Breast epithelium (tissue), 4 donors: ENCODE data around the gene NFE2L1. TPM values are rescaled to one million over a fixed set of nuclear protein-coding genes. Genes with fewer than 3 reads are reported as not detected.

Experiments used
- DNase-seq, 2 donors: peaks; one replicate each; pipeline ENCODE4 v3.0.0-alpha.2; 2019; ENCODE audit warnings: low spot score in 2 of 2
- H3K27ac ChIP-seq, 2 donors: fragments of 200-600 bp; sonication (generic) in 1 of 2; one replicate each; pipeline ENCODE4 v1.5.1; 2016 to 2019; ENCODE audit warnings: mild to moderate bottlenecking in 1 of 2
- H3K27me3 ChIP-seq, 2 donors: fragments of 200-600 bp; sonication (generic) in 1 of 2; one replicate each; pipeline versions ENCODE4 v1.5.1 to v1.6.0; 2017 to 2019; ENCODE audit warnings: control low read depth in 1 of 2, mild to moderate bottlenecking in 1 of 2
- H3K36me3 ChIP-seq: fragments of 200-600 bp; one replicate; pipeline ENCODE4 v1.5.1; 2019
- H3K4me1 ChIP-seq, 2 donors: fragments of 200-600 bp; sonication (generic); one replicate each; pipeline ENCODE4 v1.5.1; 2016 to 2019; ENCODE audit warnings: control low read depth in 1 of 2
- H3K4me3 ChIP-seq, 3 donors: fragments of 200-600 bp; sonication (generic); 1 replicate in 2 of 3; 2 replicates in 1 of 3; pipeline ENCODE4 v1.5.1; 2016 to 2019; ENCODE audit warnings: mild to moderate bottlenecking in 3 of 3, moderate library complexity in 2 of 3
- H3K9me3 ChIP-seq, 2 donors: fragments of 200-600 bp; sonication (generic) in 1 of 2; one replicate each; pipeline ENCODE4 v1.5.1; 2016 to 2019; ENCODE audit warnings: control low read depth in 1 of 2
- CTCF ChIP-seq, 3 donors: fragments of 450-650 bp; IDR thresholded peaks; one replicate each; pipeline ENCODE4 v1.5.1; 2016 to 2017; ENCODE audit warnings: antibody characterized with exemption in 3 of 3, mild to moderate bottlenecking in 3 of 3, moderate library complexity in 3 of 3
- POLR2A ChIP-seq: fragments of 450-650 bp; IDR thresholded peaks from one replicate; pipeline ENCODE4 v1.6.1; 2016; ENCODE audit warnings: antibody characterized with exemption, mild to moderate bottlenecking, moderate library complexity
- POLR2AphosphoS5 ChIP-seq, 3 donors: sonication (generic); formaldehyde crosslinking; IDR thresholded peaks; one replicate each; pipeline ENCODE4 v1.6.1; 2017; ENCODE audit warnings: antibody characterized with exemption in 3 of 3
- intact Hi-C: fragments of 100-400 bp; cut with DNase I; formaldehyde crosslinking; loops from one replicate; pipeline ENCODE4 v1.15.1; 2023; ENCODE audit warnings: low total_unique reads
- total RNA-seq, 3 donors: library from RNA; depleted of rRNA; stranded (reverse); fragments of >200 nt; gene quantifications; one replicate each; pipeline ENCODE4 v1.1.0, GENCODE V29; 2016

The NFE2L1 gene
- total RNA-seq, 3 donors from 2014 or later = 96.4 to 278 (median 106) TPM

DNA sequence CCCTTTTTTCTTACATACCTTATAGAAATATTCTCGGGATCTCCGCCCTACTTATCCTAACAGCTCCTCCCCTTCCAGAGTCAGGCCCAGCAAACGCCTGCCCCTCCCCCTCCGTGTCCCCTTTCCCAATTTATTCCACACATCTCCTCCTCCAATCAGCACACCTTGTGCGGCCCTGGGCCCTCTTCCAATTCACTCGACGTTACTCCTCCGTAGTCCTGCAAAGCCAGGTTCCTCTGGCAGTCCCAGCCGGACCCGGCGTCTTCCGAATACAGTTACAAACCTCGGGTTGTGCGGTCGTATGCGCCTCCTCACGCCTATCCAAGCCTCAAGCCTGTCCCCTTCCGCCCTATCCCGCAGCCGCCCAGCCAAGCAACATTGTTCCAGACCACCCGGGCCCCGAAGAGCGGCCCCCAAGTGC is 52.4 kb downstream of the NFE2L1 start:
- no peaks in the 10 kb centered on the region for H3K9me3 ChIP-seq
- no peaks in the 10 kb centered on the region for H3K27me3 ChIP-seq
- H3K36me3 ChIP-seq = no peaks in the 10 kb centered on the region
- intact Hi-C loops = no loop called here
- peak overlapping the region; percentile 84 to 95 (median 95) for H3K4me3 ChIP-seq
- no peaks in the 10 kb centered on the region for H3K4me1 ChIP-seq
- DNase-seq = peak; percentile 56 to 58
- no peak for TF ChIP-seq CTCF (IDR thresholded peaks at IDR 0.05)
- no peak for TF ChIP-seq POLR2A
- TF ChIP-seq POLR2AphosphoS5 (IDR thresholded peaks at IDR 0.05) = no peak
- H3K27ac ChIP-seq = peak overlapping the region; percentile 92 to 97

- TF ChIP-seq CTCF (IDR thresholded peaks at IDR 0.05) = no peak
- TF ChIP-seq POLR2AphosphoS5 (IDR thresholded peaks at IDR 0.05) = peak in 2 of 3 donors; percentile 60 to 80
- TF ChIP-seq POLR2A = peak; percentile 73
- peak within 1 kb of the TSS; percentile 84 to 95 (median 95) for H3K4me3 ChIP-seq
- H3K36me3 ChIP-seq = no peaks in the 10 kb centered on the region
- intact Hi-C loops = no loop called here
- H3K27ac ChIP-seq = peak within 1 kb of the TSS; percentile 92 to 97
- DNase-seq = peak; percentile 87 to 89
- H3K9me3 ChIP-seq = no peaks in the 10 kb centered on the region
- no peaks in the 10 kb centered on the region for H3K4me1 ChIP-seq
- H3K27me3 ChIP-seq = no peaks in the 10 kb centered on the region
These were observed 53.0 kb downstream of the NFE2L1 start, which contains the start of gene CBX1 for GRCh38 chr17:48101012-48101720. Gene CBX1, minus strand, starts transcription at chr17:48101478. Its CDS starts 24,474 bp downstream, at chr17:48077004.

DNA sequence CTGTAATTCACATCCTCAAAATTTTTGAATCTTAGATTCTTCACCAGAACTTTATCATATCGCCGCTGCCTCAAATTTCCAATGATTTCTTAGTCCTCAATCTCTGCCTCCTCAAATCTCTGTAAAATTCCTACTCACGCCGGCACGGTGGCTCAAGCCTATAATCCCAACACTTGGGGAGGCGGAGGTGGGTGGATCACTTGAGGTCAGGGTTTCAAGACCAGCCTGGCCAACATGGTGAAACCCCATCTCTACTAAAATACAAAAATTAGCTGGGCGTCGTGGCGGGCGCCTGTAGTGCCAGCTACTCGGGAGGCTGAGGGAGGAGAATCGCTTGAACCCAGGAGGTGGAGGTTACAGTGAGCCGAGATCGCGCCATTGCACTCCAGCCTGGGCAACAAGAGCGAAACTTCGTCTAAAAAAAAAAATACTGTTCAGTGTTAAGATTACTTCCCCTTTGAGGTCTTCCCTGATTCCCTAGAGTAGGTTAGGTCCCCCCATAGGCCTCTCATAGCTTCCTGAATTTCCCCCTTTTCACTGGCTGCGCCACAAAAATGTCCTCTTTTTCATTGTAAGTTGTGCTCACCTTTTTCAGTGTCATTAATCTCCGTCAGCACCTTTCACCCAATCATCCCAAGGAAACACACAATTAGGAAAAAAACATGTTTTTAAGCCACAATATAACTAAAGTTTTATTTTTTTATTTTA is 54.0 kb downstream of the NFE2L1 start:
- no peaks in the 10 kb centered on the region for H3K27me3 ChIP-seq
- H3K4me3 ChIP-seq = no peak overlapping the region
- H3K9me3 ChIP-seq = no peaks in the 10 kb centered on the region
- TF ChIP-seq POLR2AphosphoS5 (IDR thresholded peaks at IDR 0.05) (no peak), CTCF (IDR thresholded peaks at IDR 0.05) (no peak), POLR2A (no peak)
- no peak overlapping the region for H3K27ac ChIP-seq
- no peaks in the 10 kb centered on the region for H3K4me1 ChIP-seq
- intact Hi-C loops = no loop called here
- no peaks in the 10 kb centered on the region for H3K36me3 ChIP-seq
- no peak for DNase-seq

GRCh38 chr17:48102798-48103715 is 54.9 kb downstream of the NFE2L1 start:
- Histone ChIP-seq H3K36me3 (no peaks in the 10 kb centered on the region), H3K27ac (no peak overlapping the region), H3K27me3 (no peaks in the 10 kb centered on the region), H3K9me3 (no peaks in the 10 kb centered on the region), H3K4me3 (no peak overlapping the region), H3K4me1 (no peaks in the 10 kb centered on the region)
- TF ChIP-seq POLR2A (no peak), CTCF (IDR thresholded peaks at IDR 0.05) (no peak)
- DNase-seq = no peak
- intact Hi-C loops = no loop called here
